GM19023 (cell line): ENCODE measurements around the gene PIK3CB.
"Not testable (repeated sequence)": the region's sequence is repeated elsewhere in the genome, so short reads cannot be mapped to it uniquely, and the experiment has no call there.

Experiments used
- ATAC-seq: cut with Tn5 transposase; IDR thresholded peaks from one replicate; pipeline ENCODE4 v1.9.1; 2021; ENCODE audit warnings: mild to moderate bottlenecking, moderate library complexity; ENCODE audit not compliant: unreplicated experiment

Gene PIK3CB

GRCh38 chr3:138687236-138687635 lies 147.5 kb downstream of the PIK3CB start:
- ATAC-seq: peak; percentile 35

GRCh38 chr3:138686771-138687221 lies 147.9 kb downstream of the PIK3CB start:
- peak; percentile 98 for ATAC-seq

DNA sequence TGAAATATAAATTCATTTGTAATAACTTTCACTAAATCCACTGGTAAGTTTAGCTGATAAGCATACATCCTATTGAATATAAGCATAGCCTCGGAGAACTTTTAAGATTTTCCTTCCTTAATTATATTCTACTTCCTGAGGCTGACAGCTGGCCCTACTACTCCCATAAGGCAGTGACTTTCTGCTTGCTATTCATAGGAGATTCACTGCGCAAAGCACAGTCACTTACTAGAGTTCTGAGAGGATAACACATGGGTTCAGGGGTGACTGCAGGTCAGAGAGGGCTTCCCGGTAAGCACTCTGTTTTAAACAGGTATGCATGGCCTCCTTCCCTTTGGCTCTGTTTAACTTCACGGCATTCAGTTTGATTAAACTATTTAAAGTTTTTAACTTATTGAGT lies 150.3 kb downstream of the PIK3CB start:
- ATAC-seq: no peak

DNA sequence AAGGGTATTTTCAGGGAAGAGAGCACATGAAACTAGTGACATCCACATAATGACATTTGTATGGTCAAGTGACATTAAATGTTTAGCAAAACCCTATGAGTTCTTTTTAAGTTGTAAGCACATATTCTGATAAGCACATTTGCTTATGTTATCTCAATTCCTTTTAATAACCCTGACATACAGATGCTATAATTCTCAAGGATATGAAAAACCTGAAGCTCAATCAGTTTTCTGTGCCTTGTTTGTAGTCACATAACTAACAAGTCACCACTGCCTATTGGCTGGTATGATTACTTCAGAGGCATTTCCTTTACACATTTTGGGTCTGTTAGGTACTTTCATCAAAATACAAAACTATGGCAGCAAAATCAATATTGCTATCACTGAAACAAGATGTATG lies 152.1 kb downstream of the PIK3CB start:
- ATAC-seq: no peak

- ATAC-seq: no peak
Observed at GRCh38 chr3:138681463-138682220, 153.1 kb downstream of the PIK3CB start.

DNA sequence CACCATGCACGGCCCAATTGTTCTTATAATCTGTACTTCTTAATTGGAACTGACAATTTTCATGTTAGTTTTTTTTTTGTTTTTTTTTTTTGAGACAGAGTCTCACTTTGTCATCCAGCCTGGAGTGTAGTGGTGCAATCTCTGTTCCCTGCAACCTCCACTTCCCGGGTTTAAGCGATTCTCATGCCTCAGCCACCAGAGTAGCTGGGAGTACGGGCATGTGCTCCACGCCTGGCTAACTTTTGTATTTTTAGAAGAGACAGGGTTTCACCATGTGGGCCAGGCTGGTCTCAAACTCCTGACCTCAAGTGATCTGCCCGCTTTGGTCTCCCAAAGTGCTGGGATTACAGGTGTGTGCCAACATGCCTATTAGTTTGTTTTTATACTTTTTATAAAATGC lies 153.8 kb downstream of the PIK3CB start:
- not testable (repeated sequence) for ATAC-seq

DNA sequence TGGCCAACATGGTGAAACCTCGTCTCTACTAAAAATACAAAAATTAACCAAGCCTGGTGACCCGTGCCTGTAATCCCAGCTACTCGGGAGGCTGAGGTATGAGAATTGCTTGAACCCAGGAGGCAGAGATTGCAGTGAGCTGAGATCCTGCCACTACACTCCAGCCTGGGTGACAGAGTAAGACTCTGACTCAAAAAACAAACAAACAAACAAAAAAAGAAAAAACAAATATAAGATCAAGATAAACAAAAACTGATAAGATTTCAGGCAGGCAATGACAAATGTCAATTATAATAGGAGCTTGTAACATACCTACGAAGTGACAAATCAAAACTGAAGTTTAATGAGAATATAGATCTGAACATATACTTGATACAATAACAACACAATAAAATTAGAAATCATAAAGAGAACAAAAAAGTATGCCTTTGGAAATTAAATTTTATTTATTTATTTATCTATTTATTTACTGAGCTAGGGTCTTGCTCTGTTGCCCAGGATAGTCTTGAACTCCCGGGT lies 155.8 kb downstream of the PIK3CB start:
- ATAC-seq: no peak

DNA sequence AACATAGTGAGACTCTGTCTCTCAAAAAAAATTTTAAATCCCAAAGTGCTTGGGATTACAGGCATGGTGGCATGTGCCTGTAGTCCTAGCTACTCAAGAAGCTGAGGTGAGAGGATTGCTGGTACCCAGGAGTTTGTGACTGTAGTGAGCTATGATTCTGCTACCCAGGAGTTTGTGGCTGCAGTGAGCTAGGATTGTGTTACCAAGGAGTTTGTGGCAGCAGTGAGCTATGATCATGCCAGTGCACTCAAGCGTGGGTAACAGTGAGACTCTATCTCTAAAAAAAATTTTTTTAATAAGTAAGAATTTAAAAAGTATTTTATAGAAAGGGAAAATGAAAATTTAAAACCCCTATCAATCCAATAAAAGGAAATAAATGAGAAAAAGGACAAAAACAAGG lies 156.6 kb downstream of the PIK3CB start:
- no peak for ATAC-seq

DNA sequence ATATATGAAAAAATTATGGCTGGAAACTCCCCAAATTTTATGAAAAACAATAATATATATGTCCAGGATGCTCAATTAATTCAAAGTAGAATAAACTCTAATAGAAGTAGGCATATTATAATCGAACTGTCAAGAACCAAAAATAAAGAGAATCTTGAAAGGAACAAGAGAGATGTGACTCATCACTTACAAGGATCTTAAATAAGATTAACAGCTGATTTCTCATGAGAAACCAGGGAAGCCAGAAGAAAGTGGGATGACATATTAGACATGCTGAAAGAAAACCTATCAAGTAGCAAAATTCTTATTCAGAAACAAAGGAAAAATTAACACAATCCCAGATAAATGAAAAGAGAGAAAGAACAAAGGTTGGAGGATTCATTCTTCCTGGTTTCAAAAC lies 159.3 kb downstream of the PIK3CB start:
- no peak for ATAC-seq

DNA sequence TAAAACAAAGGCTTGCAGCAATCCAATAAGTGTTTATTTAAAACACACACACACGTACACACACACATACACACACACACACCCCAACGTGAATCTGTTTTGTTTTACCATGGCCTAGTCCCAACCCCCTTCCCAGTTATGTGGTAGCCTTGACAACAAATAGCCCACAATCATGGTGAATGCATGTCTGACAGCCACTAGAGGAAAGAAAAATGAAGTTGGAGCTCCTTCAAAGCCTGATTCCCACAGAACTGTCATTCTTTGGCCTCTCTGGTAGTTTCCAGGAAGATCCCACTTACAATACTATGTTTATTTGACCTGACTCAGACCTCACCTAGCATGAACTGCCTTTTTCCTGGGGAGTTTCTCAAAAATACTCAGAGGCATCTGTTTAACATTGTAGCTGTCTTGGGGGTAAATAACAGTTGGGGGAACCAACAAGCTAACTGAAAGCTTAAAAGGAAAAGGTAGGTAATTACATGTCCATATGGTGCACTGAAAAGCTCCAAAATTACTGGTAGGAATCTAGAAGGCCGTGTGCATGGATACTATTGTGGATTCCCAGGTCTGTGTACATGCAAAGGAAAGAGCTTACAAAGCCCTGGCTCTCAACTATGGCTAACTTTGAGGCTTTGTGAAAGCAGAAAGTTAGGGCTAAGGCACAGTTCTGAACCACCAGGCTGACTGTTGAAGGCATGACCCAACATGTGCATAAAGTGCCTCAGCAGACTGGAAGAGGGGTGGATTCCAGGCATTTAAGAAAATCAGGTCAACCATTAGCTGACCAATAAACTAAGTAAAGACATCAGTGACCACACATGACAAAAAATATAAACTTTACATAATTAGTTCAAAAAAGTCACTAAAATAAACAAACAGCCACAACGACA lies 160.8 kb downstream of the PIK3CB start:
- ATAC-seq: no peak

GRCh38 chr3:138670407-138670806 lies 164.3 kb downstream of the PIK3CB start:
- ATAC-seq: no peak

- ATAC-seq: no peak
Observed at GRCh38 chr3:138668107-138668506, 166.6 kb downstream of the PIK3CB start.

- no peak for ATAC-seq
Observed at GRCh38 chr3:138657508-138657907, 177.2 kb downstream of the PIK3CB start.

DNA sequence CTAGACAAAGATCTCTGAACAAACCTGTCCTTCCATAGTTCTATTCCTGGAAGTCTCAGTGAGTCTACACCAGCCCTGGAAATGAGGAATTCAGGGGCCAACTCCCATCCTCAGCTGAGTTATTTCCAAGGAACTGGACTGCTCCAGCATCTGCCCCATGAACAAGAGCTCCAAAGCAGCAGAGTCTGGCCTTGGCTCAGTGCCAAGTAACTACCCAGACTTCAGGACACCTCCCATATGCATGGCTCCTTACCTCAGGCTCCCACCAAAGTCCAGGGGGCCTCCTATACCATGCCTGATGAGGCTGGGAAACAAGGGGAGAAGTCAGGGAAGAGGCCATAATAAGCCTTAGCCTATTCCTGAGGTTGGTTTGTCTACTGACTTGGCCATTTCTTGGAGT lies 181.2 kb downstream of the PIK3CB start:
- ATAC-seq: no peak

- no peak for ATAC-seq
Observed at GRCh38 chr3:138649134-138649533, 185.6 kb downstream of the PIK3CB start.

DNA sequence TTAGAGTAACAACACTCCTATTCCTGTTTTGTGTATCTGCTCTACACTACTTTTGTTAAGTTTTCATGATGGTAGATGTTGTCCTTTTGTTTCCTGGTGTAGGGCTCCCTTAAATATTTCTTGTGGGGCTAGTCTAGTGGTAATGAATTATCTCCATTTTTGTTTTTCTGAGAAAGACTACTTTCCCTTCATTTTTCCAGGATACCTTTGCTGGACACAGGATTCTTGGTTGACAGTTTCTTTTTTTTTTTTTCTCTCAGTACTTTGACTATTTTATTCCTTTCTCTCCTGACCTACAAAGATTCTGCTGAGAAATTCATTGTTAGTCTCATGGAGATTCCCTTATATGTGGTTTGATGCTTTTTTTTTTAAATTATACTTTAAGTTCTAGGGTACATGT lies 188.2 kb downstream of the PIK3CB start:
- ATAC-seq: no peak

- ATAC-seq: no peak
Observed at GRCh38 chr3:138646008-138646407, 188.7 kb downstream of the PIK3CB start.

- ATAC-seq: no peak
Observed at GRCh38 chr3:138642927-138643253, 191.8 kb downstream of the PIK3CB start.

GRCh38 chr3:138642226-138642926 lies 192.4 kb downstream of the PIK3CB start:
- ATAC-seq: no peak

- no peak for ATAC-seq
Observed at GRCh38 chr3:138640537-138640936, 194.2 kb downstream of the PIK3CB start.

GRCh38 chr3:138638641-138639040 lies 196.1 kb downstream of the PIK3CB start:
- no peak for ATAC-seq
